Muscle layer of colon (tissue), 2 donors: ENCODE results near the gene ASPHD1.
"Not testable (repeated sequence)": the region's sequence is repeated elsewhere in the genome, so short reads cannot be mapped to it uniquely, and the experiment has no call there.

Experiments used
- H3K27ac ChIP-seq: one replicate; pipeline ENCODE4 v1.7.0; 2013; ENCODE audit warnings: low read depth, mild to moderate bottlenecking, low read length, moderate library complexity
- H3K27me3 ChIP-seq, 2 donors: one replicate each; pipeline ENCODE4 v1.7.0; 2013; ENCODE audit warnings: low read length in 2 of 2, mild to moderate bottlenecking in 2 of 2; ENCODE audit not compliant: insufficient read depth in 2 of 2, control insufficient read depth in 1 of 2
- H3K36me3 ChIP-seq: one replicate; pipeline ENCODE4 v1.7.0; 2013; ENCODE audit warnings: mild to moderate bottlenecking, low read length; ENCODE audit not compliant: insufficient read depth
- H3K4me1 ChIP-seq: one replicate; pipeline ENCODE4 v1.7.0; 2013; ENCODE audit warnings: mild to moderate bottlenecking, low read length; ENCODE audit not compliant: insufficient read depth
- H3K4me3 ChIP-seq, 2 donors: one replicate each; pipeline ENCODE4 v1.7.0; 2013; ENCODE audit warnings: low read length in 2 of 2, low read depth in 1 of 2, mild to moderate bottlenecking in 1 of 2, moderate library complexity in 1 of 2
- H3K9ac ChIP-seq: one replicate; pipeline ENCODE4 v1.7.0; 2013; ENCODE audit warnings: low read length
- H3K9me3 ChIP-seq: one replicate; pipeline ENCODE4 v1.7.0; 2013; ENCODE audit warnings: mild to moderate bottlenecking, low read length
- donor health status: abdominal sarcoma.
- donor health status: Adenocarcinoma of cecum.

The ASPHD1 gene

DNA sequence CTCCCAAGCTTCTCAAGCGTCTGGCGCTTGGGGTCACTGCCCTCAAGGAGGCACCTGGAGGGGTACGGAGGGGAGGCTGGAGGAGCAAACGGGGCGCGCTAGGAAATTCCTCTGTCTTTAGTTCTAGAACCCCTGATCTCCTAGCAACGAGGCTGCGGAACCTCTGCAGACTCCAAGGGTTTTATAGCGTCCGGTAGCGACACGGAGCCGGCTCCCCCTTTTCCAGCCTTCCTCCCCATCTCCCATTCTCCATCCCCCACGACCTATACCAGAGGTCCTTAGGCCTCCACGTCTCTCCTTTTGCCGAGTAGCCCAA, 36.7 kb upstream of the ASPHD1 start:
- Histone ChIP-seq H3K36me3 (peaks cover 24% of the 10 kb centered on the region), H3K4me1 (peaks cover 18% of the 10 kb centered on the region), H3K9me3 (no peaks in the 10 kb centered on the region), H3K4me3 (peak overlapping the region; percentile 77 to 84), H3K9ac (no peak overlapping the region), H3K27me3 (no peaks in the 10 kb centered on the region), H3K27ac (no peak overlapping the region)

GRCh38 chr16:29864205-29864604, 36.1 kb upstream of the ASPHD1 start:
- no peaks in the 10 kb centered on the region for H3K27me3 ChIP-seq
- no peak overlapping the region for H3K4me3 ChIP-seq
- H3K9me3 ChIP-seq, result no peaks in the 10 kb centered on the region
- H3K9ac ChIP-seq, result no peak overlapping the region
- H3K27ac ChIP-seq, result no peak overlapping the region
- peaks cover 18% of the 10 kb centered on the region for H3K4me1 ChIP-seq
- H3K36me3 ChIP-seq, result peaks cover 19% of the 10 kb centered on the region

DNA sequence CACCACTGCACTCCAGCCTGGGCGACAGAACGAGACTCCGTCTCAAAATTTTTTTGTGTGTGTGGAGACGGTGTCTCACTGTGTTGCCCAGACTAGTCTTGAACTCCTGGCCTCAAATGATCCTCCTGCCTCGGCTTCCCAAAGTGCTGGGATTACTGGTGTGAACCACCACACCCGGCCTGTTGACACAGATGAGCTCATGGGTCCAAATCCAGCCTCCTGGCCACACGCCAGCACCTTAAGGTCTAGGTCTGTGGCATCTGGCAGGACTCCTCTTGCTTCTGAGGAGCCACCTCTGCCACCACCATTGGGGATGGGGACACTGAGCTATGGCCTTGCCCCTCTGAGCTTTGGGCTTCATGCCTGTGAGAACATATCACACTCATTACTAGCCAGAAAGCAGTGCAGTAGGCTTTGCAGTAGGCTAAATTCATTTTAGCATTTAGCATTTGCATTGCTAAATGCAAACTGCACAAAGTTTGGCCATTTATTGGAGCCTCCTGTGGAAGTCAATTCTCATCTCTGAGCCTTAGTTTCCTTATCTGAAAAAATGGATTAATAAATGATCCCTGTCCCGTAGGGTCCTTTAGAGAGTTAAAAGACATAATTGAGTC, 31.8 kb upstream of the ASPHD1 start:
- H3K27me3 ChIP-seq, result no peaks in the 10 kb centered on the region
- H3K9ac ChIP-seq, result no peak overlapping the region
- H3K4me3 ChIP-seq, result no peak overlapping the region
- no peaks in the 10 kb centered on the region for H3K36me3 ChIP-seq
- H3K27ac ChIP-seq, result no peak overlapping the region
- no peaks in the 10 kb centered on the region for H3K9me3 ChIP-seq
- H3K4me1 ChIP-seq, result no peaks in the 10 kb centered on the region

DNA sequence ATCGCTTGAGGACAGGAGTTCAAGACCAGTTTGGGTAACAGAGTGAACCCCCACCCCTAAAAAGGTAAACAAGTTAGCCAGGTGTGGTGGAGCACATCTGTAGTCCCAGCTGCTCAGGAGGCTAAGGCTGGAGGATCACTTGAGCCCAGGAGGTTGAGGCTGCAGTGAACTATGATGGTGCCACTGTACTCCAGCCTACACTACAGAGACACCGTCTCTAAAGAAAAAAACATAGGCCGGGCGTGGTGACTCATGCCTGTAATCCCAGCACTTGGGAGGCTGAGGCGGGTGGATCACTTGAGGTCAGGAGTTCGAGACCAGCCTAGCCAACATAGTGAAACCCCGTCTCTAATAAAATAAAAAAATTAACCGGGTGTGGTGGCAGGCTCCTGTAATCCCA, 31.2 kb upstream of the ASPHD1 start:
- not testable (repeated sequence) for H3K4me1 ChIP-seq, H3K36me3 ChIP-seq, H3K9me3 ChIP-seq, H3K9ac ChIP-seq, H3K27me3 ChIP-seq, H3K27ac ChIP-seq, H3K4me3 ChIP-seq

- no peak overlapping the region for H3K9ac ChIP-seq
- H3K9me3 ChIP-seq, result peaks cover 3% of the 10 kb centered on the region
- no peaks in the 10 kb centered on the region for H3K4me1 ChIP-seq
- peaks cover 12% of the 10 kb centered on the region in 2 donors for H3K27me3 ChIP-seq
- H3K4me3 ChIP-seq, result no peak overlapping the region
- H3K27ac ChIP-seq, result no peak overlapping the region
- H3K36me3 ChIP-seq, result no peaks in the 10 kb centered on the region
Measured at GRCh38 chr16:29871822-29872546, 28.3 kb upstream of the ASPHD1 start.

DNA sequence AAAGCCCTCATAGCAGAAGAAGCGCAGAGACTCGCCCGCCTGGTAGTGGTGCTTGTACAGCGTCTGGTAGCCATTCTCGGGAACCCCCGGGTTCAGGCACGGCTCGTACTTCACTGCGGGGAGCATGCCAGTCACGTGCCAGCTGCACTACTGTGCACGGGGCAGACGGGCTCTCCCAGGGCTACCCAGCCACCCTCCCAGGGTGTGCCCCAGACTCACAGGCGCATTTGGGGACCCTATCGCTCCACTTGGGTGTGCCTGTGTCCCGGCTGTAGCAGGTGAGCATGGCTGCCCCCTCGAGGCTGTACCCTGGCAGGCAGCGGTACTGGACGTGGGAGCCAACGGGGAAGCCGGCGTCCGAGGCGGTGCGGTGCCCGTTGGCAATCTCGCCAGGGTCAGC, 27.0 kb upstream of the ASPHD1 start:
- H3K36me3 ChIP-seq, result no peaks in the 10 kb centered on the region
- peaks cover 23 to 25% of the 10 kb centered on the region in 2 donors for H3K27me3 ChIP-seq
- peaks cover 5% of the 10 kb centered on the region for H3K9me3 ChIP-seq
- no peak overlapping the region for H3K9ac ChIP-seq
- no peak overlapping the region for H3K27ac ChIP-seq
- H3K4me3 ChIP-seq, result no peak overlapping the region
- no peaks in the 10 kb centered on the region for H3K4me1 ChIP-seq

- Histone ChIP-seq H3K4me1 (no peaks in the 10 kb centered on the region), H3K4me3 (no peak overlapping the region), H3K9ac (no peak overlapping the region), H3K9me3 (peaks cover 5% of the 10 kb centered on the region), H3K27me3 (peaks cover 25 to 28% of the 10 kb centered on the region in 2 donors), H3K36me3 (no peaks in the 10 kb centered on the region), H3K27ac (no peak overlapping the region)
Measured at GRCh38 chr16:29875206-29875605, 25.1 kb upstream of the ASPHD1 start.

- Histone ChIP-seq H3K9ac (no peak overlapping the region), H3K9me3 (peaks cover 5% of the 10 kb centered on the region), H3K36me3 (no peaks in the 10 kb centered on the region), H3K4me1 (no peaks in the 10 kb centered on the region), H3K27me3 (peaks cover 25 to 28% of the 10 kb centered on the region in 2 donors), H3K27ac (no peak overlapping the region), H3K4me3 (no peak overlapping the region)
Measured at GRCh38 chr16:29876217-29876593, 24.1 kb upstream of the ASPHD1 start.

GRCh38 chr16:29876594-29877249, 23.6 kb upstream of the ASPHD1 start:
- H3K4me3 ChIP-seq, result no peak overlapping the region

GRCh38 chr16:29877266-29877961, 22.9 kb upstream of the ASPHD1 start:
- H3K36me3 ChIP-seq, result no peaks in the 10 kb centered on the region
- H3K27me3 ChIP-seq, result peaks cover 25 to 28% of the 10 kb centered on the region in 2 donors
- no peak overlapping the region for H3K9ac ChIP-seq
- no peaks in the 10 kb centered on the region for H3K4me1 ChIP-seq
- H3K27ac ChIP-seq, result no peak overlapping the region
- H3K9me3 ChIP-seq, result peaks cover 5% of the 10 kb centered on the region
- no peak overlapping the region for H3K4me3 ChIP-seq

More at GRCh38 chr16:29876594-29877249, 23.6 kb upstream of the ASPHD1 start:
- no peak overlapping the region for H3K9ac ChIP-seq
- H3K4me1 ChIP-seq, result no peaks in the 10 kb centered on the region
- no peaks in the 10 kb centered on the region for H3K36me3 ChIP-seq
- H3K27me3 ChIP-seq, result peaks cover 25 to 28% of the 10 kb centered on the region in 2 donors
- peaks cover 5% of the 10 kb centered on the region for H3K9me3 ChIP-seq
- H3K27ac ChIP-seq, result no peak overlapping the region

GRCh38 chr16:29878172-29878571, 22.1 kb upstream of the ASPHD1 start:
- H3K27me3 ChIP-seq, result peaks cover 25 to 28% of the 10 kb centered on the region in 2 donors
- no peak overlapping the region for H3K9ac ChIP-seq
- H3K27ac ChIP-seq, result no peak overlapping the region
- no peaks in the 10 kb centered on the region for H3K4me1 ChIP-seq
- H3K36me3 ChIP-seq, result no peaks in the 10 kb centered on the region
- no peak overlapping the region for H3K4me3 ChIP-seq
- peaks cover 5% of the 10 kb centered on the region for H3K9me3 ChIP-seq
